Testis (tissue), 3 donors: Measurements from ENCODE around the gene CD58. TPM values are rescaled to one million over a fixed set of nuclear protein-coding genes. Genes with fewer than 3 reads are reported as not detected.

Experiments
- DNase-seq: peaks from one replicate; pipeline ENCODE4 v3.0.0-alpha.2; 2019
- H3K27ac ChIP-seq, 2 donors: fragments of 200-600 bp; sonication (generic); one replicate each; pipeline ENCODE4 v1.5.1; 2019
- H3K27me3 ChIP-seq: fragments of 200-600 bp; sonication (generic); one replicate; pipeline ENCODE4 v1.5.1; 2019
- H3K36me3 ChIP-seq: fragments of 200-600 bp; sonication (generic); one replicate; pipeline ENCODE4 v1.5.1; 2017; ENCODE audit warnings: low read depth; ENCODE audit errors: missing control alignments
- H3K4me1 ChIP-seq: fragments of 200-600 bp; sonication (generic); one replicate; pipeline ENCODE4 v1.5.1; 2019
- H3K4me3 ChIP-seq, 2 donors: fragments of 200-600 bp; sonication (generic); one replicate each; pipeline ENCODE4 v1.5.1; 2017 to 2019
- H3K9me3 ChIP-seq: fragments of 200-600 bp; sonication (generic); one replicate; pipeline ENCODE4 v1.5.1; 2017
- CTCF ChIP-seq, 3 experiments: fragments of 450-650 bp in 2 of 3; fragments of 200-600 bp in 1 of 3; sonication (generic) in 1 of 3; IDR thresholded peaks; one replicate each; pipeline ENCODE4 v1.5.1; 2016 to 2019; ENCODE audit warnings: antibody characterized with exemption in 3 of 3, mild to moderate bottlenecking in 2 of 3, moderate library complexity in 1 of 3
- POLR2A ChIP-seq: fragments of 450-650 bp; IDR thresholded peaks from one replicate; pipeline ENCODE4 v1.6.1; 2017; ENCODE audit warnings: antibody characterized with exemption, mild to moderate bottlenecking, moderate library complexity
- WGBS, 2 donors: methylation state at CpG; one replicate each; pipeline ENCODE4 v1.1.5; 2018; 5-methylcytosine and 5-hydroxymethylcytosine counted together
- intact Hi-C: fragments of 100-400 bp; cut with DNase I; formaldehyde crosslinking; loops from one replicate; pipeline ENCODE4 v1.15.1; 2023; ENCODE audit warnings: low total_unique reads
- polyA plus RNA-seq: library from polyadenylated mRNA; stranded (reverse); fragments of 350-450 nt; fragmentation: Illumina TruSeq; extraction: RNeasy Lipid Tissue Mini Kit (QIAGEN cat#74804); gene quantifications from one replicate; pipeline ENCODE4 v1.2.3, GENCODE V29; 2014; ENCODE audit warnings: low read depth, low replicate concordance; ENCODE audit not compliant: insufficient read depth
- total RNA-seq, 2 donors: library from RNA; depleted of rRNA; stranded (reverse); fragments of >200 nt; gene quantifications; one replicate each; pipeline ENCODE4 v1.2.3, GENCODE V29; 2016

CD58 gene
- total and polyA plus RNA-seq, 3 donors from 2014 or later: 11.4 to 15.0 (median 14.9) TPM

- H3K4me1 ChIP-seq: no peaks in the 10 kb centered on the region
- H3K4me3 ChIP-seq: no peak overlapping the region
- 82 to 91% methylated on average over 6 of the region's 6 CpGs for WGBS, 2 donors
- DNase-seq: no peak
- H3K27me3 ChIP-seq: no peaks in the 10 kb centered on the region
- H3K27ac ChIP-seq: no peak overlapping the region
- H3K9me3 ChIP-seq: no peaks in the 10 kb centered on the region
- H3K36me3 ChIP-seq: no peaks in the 10 kb centered on the region
- TF ChIP-seq CTCF (IDR thresholded peaks at IDR 0.05) (no peak), POLR2A (no peak)
- intact Hi-C loops: no loop called here
Measured at GRCh38 chr1:116556289-116557006, 14.4 kb downstream of the CD58 start.

- Histone ChIP-seq H3K4me1 (no peaks in the 10 kb centered on the region), H3K9me3 (no peaks in the 10 kb centered on the region), H3K27me3 (no peaks in the 10 kb centered on the region), H3K36me3 (no peaks in the 10 kb centered on the region), H3K27ac (no peak overlapping the region), H3K4me3 (no peak overlapping the region)
- DNase-seq: no peak
- 60 to 71% methylated on average over 2 of the region's 2 CpGs for WGBS, 2 donors
- TF ChIP-seq CTCF (IDR thresholded peaks at IDR 0.05) (no peak), POLR2A (no peak)
- intact Hi-C loops: no loop called here
Measured at GRCh38 chr1:116554924-116555323, 15.9 kb downstream of the CD58 start.

GRCh38 chr1:116553386-116554115 is 17.3 kb downstream of the CD58 start:
- intact Hi-C loops: no loop called here
- H3K9me3 ChIP-seq: no peaks in the 10 kb centered on the region
- no peaks in the 10 kb centered on the region for H3K4me1 ChIP-seq
- no peak overlapping the region for H3K27ac ChIP-seq
- H3K4me3 ChIP-seq: no peak overlapping the region
- TF ChIP-seq POLR2A: no peak
- no peak for TF ChIP-seq CTCF (IDR thresholded peaks at IDR 0.05)
- H3K36me3 ChIP-seq: no peaks in the 10 kb centered on the region
- WGBS, 2 donors: 96 to 100% methylated on average over 1 of the region's 1 CpG
- no peaks in the 10 kb centered on the region for H3K27me3 ChIP-seq
- DNase-seq: no peak

GRCh38 chr1:116546354-116546977 is 24.4 kb downstream of the CD58 start:
- Histone ChIP-seq H3K36me3 (no peaks in the 10 kb centered on the region), H3K27ac (no peak overlapping the region), H3K9me3 (no peaks in the 10 kb centered on the region), H3K4me3 (no peak overlapping the region), H3K4me1 (no peaks in the 10 kb centered on the region), H3K27me3 (no peaks in the 10 kb centered on the region)
- TF ChIP-seq CTCF (IDR thresholded peaks at IDR 0.05): no peak
- no peak for TF ChIP-seq POLR2A
- intact Hi-C loops: no loop called here
- 80 to 83% methylated on average over 4 of the region's 4 CpGs for WGBS, 2 donors
- DNase-seq: no peak
